Activated naive CD8-positive, alpha-beta T cell treated with anti-CD3 and anti-CD28 coated beads, Interleukin-2, amount 50 U/mL, for 16 hours (primary cell): ENCODE measurements around the gene GCFC2.
"Not testable (repeated sequence)": the region's sequence is repeated elsewhere in the genome, so short reads cannot be mapped to it uniquely, and the experiment has no call there.

Source experiments
- DNase-seq: peaks from one replicate; pipeline ENCODE4 v3.0.0-alpha.2; 2020; ENCODE audit warnings: low read depth, low spot score

The GCFC2 gene

DNA sequence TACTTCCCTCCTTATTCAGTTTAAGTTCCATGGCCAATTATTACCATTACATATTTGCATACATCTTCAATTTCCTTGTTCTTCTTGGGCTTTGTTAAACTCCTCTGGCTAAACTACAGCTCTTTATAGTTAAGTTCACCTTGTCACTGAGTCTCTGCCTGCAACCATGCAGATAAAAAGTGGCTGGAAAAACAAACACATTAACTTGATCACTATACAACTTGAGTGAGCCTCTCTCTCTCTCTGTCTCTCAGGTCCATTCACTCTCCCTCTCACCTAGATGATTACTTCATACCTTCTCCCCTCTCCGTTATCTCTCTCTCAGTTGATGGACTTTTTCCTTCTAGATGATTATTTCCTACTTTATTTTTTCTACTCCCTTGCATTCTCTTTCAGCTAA lies 30.3 kb downstream of the GCFC2 start:
- no peak for DNase-seq

DNA sequence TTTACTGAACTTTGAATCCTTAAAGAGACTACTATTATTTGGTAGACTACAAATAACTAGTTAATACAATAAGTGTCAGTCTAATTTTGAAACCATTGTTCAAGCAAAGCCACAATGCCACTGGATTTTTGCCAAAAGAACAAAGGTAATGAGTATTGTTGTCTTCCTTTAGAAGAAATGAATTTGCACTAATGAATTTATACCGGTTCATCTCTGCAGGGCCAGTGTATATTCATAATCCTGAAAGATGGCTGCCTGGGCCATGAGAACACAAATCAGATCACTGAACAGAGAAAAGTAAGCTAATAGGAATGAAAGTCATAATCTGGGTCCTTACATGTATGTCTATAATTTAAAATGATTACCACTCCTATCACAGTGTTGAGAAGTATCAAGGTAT lies 31.2 kb downstream of the GCFC2 start:
- no peak for DNase-seq

DNA sequence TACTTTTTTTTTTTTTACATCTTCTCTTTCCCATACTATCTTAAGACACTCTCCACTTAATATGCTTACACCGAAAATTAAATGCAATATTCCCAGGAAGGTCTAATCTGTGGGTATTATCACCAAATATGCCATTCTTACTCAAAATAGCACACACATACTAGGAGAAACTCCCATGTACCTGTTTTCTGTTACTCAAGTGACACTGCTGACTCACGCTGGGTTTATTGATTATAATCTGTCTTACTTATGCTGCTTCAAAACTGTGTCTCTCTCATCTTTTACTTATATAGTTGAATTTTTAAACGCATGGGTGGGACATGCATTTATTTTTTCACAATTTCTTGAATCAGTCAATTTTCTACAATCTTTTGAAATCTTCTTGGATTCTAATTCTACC lies 34.3 kb downstream of the GCFC2 start:
- no peak for DNase-seq

DNA sequence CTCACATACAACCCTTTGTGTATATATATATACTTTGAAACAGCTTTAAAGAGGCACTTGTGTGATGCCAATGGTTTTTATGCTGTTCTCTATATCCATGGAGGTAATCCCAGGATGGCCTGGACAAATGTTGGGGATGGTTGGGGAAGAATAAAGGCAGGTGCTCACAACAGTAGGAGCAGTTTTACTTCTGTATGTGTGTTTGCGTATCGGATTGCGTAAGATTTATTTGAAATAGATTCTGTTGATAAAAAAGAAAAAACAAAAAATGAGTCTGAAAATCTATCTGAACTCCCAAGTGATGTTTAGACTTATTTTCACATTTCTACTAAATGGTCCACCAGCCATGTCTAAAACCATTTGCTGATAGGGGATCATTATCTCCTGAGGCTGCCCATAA lies 34.8 kb downstream of the GCFC2 start:
- DNase-seq: no peak

DNA sequence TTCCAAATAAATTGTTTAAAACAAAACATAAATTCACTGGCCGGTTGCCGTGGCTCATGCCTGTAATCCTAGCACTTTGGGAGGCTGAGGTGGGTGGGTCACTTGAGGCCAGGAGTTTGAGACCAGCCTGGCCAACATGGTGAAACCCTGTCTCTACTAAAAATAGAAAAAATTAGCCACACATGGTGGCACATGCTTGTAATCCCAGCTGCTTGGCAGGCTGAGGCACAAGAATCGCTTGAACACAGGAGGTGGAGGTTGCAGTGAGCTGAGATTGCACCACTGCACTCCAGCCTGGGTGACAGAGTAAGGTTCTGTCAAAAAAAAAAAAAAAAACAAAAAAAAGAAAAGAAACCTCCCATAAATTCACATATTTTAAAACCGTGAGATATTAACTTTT lies 35.3 kb downstream of the GCFC2 start:
- DNase-seq: not testable (repeated sequence)

DNA sequence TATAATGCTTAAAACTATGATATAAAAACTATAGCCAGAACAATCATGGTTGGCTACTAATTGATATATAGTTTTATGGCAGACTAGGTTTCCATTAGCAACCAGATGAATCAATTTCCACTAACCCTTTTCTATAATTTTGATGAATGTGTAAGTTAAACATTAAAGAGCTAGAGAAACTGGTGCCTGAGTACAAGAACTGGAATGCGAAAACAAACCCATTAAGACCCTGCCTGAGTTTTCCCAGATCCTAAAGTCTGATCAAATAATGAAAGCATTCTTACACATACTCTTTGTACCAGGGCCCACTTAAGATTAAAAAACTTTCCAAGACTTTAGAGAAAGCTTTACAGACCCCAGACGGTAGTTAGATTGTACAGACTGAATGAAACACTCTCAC lies 42.8 kb downstream of the GCFC2 start:
- no peak for DNase-seq

DNA sequence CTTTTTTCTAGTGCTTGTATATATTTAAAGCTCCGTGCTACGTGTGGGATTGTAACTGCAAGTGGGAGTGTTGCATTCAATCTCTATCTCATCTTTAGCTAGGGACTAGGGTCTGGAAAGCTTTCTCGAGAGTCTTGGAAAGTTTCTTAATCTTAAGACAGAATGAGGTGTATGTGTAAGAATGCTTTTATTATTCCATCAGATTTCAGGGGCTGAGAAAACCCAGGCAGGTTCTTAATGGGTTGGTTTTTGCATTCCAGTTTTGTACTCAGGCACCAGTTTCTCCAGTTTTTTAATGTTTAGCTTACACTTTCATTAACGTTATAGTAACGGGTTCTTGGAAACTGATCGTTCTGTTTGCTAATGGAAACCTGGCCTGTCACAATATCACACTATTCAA lies 43.8 kb downstream of the GCFC2 start:
- DNase-seq: no peak

DNA sequence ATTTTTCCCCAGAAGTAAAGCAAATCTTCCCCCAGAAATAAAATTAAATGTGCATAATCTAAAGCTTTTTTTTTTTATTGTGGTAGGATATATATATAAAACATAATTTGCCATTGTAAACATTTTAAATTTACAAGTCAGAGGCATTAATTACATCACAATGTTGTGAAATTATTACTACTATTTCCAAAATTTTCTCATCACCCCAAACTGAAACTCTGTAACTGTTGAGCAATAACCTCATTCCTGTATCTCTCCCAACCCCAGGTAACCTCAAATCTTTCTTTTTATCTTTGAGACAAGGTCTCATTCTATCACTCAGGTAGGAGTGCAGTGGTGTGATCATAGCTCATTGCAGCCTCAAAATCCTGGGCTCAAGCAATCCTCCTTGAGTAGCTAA lies 52.9 kb downstream of the GCFC2 start:
- no peak for DNase-seq

DNA sequence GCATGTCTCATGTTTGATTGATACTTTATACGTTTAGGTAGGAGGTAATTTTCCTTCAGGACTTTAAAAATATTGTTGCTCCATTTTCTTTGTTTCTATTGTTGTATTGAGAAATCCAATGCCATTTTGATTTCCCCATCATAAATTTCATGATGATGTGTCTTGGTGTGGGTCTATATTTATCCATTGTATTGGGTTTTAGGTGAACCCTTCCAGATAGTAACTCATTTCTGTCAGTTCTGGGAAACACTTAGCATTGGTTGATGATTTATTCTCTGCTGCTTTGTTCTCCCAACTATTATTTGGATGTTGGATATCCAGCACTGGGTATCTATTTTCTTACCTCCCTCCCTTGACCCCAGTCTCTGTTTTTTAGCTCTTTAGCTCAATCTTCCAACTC lies 54.2 kb downstream of the GCFC2 start:
- DNase-seq: no peak

DNA sequence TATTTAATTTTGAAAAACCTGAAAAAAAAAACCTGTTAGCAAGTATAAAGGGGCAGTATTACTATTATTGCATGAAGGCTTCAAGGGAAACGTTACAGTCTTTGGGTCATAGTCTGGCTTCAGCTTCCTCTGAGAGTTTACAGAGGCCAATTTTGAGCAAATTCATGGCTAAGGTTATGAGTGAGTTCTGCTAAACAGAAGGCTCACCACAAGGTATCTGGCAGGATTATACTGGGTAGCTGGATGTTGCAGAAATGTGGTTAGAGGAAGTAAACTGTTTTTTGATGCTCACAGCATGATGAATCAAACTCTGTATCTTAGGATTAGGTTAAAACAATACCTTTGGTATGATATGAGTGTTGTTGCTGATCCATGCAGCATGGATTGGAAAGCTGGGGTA lies 54.9 kb downstream of the GCFC2 start:
- DNase-seq: no peak

DNA sequence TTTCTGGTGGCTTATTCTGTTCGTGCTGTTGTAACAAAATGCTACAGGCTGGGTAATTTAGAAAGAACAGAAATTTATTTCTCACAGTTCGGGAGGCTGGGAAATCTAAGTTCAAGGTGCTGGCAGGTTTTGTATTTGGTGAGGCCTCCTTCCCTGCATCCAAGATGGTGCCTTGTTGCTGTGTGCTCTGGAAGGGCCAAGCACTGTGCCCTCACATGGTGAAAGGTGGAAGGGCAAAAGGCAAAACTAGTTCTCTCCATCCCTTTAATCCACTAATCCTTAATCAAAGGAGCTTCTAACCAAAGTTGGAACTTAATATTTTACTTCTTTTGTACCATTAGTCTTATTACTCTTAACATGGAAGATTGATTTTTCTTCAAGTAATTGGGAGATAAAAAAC lies 56.7 kb downstream of the GCFC2 start:
- DNase-seq: no peak

DNA sequence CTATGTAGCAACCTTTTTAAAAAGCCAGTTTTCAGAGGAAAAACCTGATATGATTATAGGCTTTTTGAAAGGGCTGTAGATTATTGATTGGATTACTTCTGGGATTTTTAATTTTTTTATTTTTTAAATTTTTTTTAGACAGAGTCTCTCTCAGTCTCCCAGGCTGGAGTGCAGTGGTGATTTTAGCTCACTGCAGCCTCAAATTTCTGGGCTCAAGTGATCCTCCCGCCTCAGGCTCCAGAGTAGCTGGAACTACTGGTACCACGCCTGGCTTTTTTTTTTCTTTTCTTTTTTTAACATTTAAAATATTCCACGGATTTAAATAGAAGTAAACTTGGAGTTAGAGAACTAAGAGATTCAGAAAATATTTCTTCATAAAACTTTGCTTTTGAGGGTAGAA lies 62.9 kb downstream of the GCFC2 start:
- DNase-seq: no peak

DNA sequence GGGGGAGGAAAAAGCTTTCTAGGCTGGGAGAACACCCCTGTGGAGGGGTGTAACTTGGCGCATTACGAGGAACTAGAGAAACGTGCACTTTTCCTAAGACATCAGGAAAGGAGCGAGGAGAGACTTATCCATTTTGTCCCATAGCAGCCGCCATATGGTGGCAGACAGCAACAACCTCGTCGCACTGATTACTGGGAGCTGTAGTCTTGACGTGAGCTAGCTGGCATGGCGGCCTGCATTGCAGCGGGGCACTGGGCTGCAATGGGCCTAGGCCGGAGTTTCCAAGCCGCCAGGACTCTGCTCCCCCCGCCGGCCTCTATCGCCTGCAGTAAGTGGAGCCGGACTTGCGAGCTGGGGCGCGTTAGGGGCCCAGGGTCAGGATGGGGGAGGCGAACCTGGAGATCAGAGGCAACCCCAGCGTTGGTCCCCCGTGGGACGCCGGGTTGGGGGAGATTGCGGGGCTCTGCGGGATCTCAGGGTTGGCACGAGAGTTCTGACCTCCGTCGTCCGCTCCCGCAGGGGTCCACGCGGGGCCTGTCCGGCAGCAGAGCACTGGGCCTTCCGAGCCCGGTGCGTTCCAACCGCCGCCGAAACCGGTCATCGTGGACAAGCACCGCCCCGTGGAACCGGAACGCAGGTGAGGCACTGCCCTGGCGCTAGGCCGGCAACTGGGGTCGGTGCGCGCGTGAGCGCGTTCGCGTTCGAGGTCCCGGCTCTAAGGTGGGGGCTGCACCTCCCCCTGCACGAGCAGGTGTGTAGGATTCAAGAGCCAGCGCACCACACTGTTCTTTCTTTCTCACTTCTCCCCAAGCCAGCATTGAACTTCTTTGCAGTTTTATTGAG lies 63.9 kb downstream of the GCFC2 start, which contains the start of gene MRPL19:
Gene MRPL19, plus strand, starts transcription at position 201 of the 843 bp plus-strand sequence. Its CDS starts 25 bp downstream, at position 226.
- DNase-seq: peak; percentile 59

DNA sequence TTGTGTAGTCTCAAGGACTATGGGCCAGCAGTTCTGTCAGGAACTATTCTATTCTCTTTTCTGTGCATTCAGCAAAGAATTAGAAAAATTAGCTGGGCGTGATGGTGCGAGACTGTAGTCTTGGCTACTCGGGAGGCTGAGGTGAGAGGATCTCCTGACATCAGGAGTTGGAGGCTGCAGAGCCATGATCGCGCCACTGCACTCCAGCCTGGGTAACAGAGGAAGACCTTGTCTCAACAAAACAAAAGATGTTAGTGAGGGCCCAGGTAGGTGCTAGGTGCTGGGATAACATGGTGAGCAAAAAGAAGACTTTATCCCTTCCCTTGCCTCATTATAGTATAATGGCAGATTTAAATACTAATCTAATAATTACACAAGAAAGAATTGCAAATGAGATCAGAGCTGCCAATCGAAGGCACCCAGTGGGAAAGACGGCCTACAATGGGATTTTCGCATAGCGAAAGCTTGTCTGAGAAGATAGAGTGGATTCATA lies 64.6 kb downstream of the GCFC2 start:
- no peak for DNase-seq

DNA sequence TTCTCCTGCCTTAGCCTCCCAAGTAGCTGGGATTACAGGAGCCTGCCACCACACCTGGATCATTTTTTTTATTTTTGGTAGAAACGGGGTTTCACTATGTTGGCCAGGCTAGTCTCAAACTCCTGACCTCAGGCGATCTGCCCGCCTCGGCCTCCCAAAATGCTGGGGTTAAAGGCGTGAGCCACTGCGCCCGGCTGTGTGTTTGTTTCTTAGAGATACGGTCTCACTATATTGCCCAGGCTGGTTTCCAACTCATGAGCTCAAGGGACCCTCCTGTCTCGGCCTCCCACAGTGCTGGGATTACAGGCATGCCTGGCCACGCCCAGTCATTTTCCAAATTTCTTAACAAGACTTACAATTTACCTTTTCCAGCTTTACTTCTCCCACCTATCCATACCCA lies 65.1 kb downstream of the GCFC2 start:
- no peak for DNase-seq

DNA sequence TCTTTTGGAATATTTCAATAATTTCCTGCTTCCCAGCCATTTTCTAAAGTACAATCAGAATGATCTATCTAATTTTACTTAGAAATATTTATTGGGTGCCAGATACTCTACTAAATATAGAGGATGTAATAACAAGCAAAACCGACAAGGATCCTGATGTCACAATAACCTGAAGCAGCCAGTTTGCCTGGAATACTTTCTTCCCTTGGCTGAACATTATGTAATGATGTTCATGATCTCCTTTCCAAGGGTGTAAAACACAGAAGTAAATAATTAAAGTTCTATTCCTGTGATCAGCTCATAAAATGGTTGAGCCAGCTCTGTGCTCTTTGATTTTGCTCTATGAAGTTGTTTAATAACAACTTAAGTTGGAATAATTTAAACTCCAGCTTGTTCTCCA lies 66.7 kb downstream of the GCFC2 start:
- no peak for DNase-seq

DNA sequence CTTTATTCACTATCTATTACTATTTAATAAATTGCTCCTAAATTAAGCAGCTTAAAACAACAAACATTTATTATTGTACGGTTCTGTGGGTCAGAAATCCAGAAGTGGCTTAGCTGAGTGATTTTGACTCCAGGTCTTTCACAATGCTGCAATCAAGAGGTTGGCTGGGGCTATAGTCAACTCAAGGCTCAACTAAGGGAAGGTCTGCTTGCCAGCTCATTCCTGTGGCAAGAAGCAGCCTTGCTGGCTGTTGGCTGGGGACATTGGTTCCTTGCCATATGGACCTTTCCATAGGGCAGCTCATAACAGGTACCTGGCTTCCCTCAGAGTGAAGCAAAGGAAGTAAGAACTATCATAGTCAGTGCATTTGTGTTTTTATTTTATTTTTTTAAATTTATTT lies 69.1 kb downstream of the GCFC2 start:
- DNase-seq: no peak

DNA sequence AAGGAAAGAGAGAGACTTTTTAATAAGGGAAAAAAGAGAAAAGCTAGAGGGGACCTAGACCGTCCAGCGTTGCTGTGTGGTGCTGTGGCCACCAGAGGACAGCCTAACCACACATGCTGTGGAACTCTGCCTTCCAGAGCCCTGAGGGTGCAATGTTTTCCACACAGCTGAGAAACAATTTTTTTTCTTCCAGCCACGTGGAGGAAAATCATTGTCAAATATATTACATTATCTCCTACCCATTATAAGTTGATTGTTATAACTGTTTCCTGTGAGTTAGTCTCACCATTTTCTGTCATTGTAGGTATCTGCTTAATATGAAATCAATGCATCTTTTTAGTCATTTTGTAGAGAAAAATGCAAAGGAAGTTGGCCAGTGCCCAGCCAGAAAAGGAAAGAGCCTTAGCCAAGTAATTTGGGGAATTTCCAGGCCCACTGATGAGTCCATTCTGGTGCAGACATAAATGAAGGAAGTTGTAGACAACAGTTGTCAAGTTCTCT lies 70.0 kb downstream of the GCFC2 start:
- DNase-seq: no peak

DNA sequence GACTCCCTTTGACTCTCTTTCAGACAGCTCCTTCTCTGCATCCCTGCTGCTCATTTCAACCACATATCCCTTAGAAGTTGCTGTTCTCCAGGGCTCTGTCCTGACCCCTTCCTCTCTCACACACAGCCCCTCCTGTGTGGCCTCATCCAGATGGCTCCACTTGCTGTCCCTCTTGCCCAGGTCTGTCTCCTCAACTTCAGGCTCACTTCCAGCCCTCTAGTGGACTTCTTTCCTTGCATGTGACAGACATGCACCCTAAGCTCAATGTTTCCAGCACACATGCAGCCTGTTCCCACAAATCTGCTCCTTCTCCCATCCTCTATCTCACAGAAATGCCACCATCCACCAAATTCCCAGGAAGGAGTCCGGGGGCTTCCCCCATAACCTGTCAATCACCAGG lies 73.1 kb downstream of the GCFC2 start:
- DNase-seq: no peak

DNA sequence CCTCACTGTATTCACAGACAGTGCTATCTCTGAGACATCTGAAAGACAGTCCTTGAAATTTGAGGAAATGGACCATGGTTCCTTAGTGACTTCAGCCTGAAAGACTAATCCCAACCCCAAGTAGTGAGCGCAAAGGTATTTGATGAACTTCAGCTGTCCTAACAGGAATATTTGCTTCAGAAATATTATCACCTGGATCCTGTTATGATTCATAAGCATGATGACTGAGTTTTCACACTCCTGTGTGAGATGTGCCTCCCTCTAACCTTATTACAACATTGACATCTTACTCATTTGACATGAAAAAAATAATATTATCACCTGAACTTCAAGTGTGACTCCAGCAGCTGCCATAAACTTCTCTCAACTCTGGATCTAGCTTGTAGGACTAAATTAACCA lies 75.8 kb downstream of the GCFC2 start:
- no peak for DNase-seq

DNA sequence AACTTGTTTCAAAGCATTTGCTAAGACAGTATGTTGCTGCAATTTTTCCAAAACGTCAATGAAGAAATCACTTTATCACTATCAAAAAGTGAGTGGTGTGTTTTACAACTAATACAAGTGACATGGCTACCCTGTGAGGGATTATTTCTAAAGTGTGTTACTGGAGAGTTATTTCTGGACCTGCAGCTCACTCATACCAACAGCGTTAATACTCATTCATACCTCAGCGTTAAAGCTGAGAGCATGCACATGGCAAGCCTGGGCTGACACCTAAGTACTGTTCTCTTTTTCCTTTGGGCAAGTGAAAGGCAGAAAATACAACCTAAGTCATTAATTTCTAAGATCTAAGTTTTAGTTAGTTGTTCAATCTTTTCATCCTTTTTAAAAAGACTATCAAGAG lies 77.1 kb downstream of the GCFC2 start:
- DNase-seq: no peak

DNA sequence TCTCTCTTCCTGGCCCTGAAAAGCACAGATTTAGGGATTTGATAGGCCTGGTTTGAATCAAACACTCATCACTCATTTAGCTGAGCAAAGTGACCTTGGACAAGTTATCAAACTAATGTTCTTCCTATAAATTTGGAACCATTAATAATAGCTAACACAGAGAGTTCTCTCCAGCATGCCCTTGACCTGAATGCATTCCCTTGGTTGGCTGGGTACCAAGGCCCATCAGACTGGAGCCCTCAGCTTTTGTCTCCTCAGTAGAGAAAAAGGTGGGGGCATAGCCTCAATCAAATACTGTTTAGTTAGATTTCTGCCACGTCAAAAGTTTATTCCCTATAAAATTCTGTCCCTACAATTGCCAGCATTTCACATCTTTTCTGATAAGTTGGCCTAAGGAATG lies 77.9 kb downstream of the GCFC2 start:
- no peak for DNase-seq

DNA sequence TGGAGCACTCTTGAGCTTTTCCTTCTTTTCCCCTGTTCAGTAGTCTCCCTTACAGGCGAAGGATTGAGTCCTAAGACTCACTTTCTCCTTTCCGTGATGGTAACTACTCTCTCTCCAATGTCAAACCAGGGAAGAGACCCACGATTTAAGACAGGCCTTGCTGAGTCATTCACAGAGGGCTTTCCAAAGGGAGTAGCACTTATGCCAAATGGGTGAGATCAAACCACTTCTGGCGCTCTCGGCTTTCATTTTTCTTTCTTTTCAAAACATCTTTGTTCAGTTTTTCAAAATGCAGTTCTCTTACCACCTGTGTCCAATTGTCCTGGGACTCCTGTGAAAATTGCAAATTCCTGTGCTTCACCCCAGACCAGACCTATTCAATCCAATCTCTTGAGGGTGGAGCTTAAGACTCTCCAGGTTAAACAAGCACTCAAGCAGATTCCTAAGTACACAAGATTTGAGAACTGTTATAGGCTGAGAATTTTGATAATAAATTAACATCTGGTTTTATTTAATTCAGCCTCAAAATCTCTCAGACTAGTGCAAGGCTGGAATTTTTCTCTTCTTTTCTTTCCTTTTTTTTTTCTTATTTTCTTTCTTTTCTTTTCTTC lies 78.5 kb downstream of the GCFC2 start:
- no peak for DNase-seq
